ENCODE measurements around the gene PSTPIP1. TPM values are rescaled to one million over a fixed set of nuclear protein-coding genes. Genes with fewer than 3 reads are reported as not detected.

Gene PSTPIP1
- polyA plus RNA-seq, 1 donor: 2.7 TPM

DNA sequence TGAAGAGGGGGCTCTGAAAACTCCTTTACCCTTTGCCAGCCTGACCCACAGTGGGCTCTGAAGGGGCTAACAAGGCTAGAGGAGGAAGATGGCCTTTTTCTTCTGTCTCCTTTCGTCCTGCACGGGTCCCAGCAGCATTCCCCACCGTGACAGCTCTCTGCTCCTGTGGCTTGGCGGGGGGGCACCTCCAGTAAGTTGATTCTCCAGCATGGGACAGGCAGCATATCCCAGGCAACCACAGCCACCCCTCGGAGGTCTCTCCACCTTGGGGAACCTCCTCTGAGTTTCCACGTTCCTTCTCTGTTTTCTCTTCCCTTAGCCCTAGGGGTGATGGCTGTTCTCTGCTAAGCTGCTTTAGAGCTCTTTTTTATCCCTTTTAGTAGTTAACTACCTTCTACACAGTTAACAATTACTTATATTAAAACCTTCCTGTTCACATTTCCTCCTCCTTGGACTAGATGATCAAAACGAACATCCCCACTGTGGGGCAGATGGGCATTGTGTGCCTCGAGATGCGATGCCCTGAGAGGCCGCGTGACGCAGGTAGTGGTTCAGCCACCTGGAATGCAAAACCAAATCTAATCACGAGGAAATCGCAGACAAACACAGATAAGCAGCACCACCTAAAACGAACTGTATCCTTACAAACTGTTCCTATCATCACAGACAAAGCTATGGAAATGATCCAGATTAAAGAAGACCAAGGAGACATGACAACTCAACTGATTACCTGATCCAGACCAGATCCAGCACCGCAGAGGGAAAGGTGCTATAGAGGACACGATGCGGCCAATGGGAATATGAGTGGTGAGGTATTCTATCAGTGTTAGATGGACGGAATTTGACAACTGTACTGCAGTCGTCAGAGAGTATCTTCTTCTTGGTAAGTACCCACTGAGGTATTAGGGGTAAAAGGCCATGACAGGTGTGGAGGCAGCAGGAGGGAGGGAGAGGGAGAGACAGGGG is 48.3 kb downstream of the PSTPIP1 start:
- no peak for DNase-seq (ENCODE audit: low read depth)

DNA sequence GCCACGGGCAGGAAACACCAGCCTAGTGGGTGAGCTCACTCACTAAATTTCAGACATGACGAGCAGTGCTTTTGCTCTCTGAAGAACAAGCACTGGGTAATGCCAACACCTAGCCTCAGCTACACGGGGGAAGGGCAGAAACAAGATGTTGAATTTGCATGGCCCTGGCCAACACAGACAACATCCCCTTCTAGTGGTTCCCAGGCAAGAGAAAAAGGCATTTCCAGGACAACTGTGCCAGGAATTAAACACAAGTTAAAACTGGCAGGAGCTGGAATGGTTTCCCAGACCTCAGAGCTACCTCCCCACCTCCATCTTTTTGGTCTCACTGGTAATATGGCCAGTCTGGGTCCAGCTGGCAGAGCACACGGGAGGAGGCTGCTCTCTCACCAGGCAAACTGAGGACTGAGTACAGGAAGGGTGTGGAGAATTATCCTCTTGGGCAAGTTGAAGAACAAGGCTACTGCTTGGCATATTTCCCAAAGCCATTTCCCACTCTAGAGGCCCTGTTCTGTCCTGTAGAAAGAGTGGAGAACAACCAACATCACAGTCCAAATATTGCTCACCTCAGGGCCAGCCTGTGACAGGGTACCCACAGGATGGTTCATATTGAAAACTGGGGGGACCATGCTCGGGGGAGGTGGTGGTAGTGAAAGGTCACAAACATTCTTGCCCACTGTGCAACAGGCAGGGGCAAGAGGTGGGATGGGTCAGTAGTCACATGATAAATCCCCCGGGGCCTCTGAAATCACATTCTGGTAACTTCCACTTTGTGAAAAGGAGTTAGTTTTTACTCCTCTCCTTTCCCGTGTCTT is 49.5 kb downstream of the PSTPIP1 start:
- no peak for DNase-seq (ENCODE audit: low read depth)

DNA sequence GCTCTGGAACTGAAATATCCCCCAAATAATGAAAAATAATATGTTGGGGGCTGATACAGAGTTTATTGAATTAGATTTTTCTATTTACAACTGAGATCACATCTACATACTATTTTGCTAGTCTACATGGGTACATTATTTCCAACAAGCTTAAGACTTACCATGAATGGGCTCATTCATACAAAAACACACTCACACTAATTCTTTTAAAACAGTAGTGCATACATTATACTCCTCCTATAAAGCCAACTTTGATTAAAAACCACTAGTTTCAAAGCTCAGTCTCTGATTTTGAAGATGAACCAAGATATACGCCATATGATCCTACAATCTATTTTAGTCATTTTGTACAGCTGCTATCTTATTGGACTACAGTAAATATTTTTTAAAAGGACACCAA is 51.1 kb downstream of the PSTPIP1 start:
- no peak for DNase-seq (ENCODE audit: low read depth)

DNA sequence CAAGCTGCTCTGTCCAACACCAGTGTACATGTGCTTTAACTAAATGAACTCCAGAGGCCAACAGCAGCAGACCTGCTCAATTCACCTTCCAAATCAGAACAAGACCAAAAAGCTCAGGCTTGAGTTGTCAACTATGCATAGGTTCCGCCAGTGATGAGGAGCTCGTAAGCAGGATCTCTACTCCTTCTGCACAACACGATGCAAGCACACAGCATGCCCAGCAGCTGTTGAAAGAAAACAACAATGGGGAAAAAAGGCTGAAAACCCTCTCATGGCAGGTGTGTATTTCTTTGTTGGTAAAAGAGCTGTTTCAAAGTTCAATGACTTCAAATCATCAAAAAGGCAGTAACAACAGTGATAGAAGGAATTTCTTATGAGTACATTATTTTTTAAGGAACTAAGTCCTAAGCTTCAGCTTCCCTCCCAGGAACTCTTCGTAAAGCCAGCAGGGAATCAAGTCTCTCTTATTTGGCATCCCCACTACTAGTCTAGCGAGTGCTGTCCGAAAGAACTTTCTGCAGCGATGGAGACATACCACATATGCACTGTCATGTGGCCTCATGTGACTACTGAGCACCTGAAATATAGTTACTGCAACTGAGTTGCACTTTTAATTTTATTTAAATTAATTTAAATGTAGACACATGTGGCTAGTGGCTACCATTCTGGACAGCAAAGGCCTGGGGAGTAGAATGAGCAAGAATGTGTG is 51.9 kb downstream of the PSTPIP1 start:
- no peak for DNase-seq (ENCODE audit: low read depth)

DNA sequence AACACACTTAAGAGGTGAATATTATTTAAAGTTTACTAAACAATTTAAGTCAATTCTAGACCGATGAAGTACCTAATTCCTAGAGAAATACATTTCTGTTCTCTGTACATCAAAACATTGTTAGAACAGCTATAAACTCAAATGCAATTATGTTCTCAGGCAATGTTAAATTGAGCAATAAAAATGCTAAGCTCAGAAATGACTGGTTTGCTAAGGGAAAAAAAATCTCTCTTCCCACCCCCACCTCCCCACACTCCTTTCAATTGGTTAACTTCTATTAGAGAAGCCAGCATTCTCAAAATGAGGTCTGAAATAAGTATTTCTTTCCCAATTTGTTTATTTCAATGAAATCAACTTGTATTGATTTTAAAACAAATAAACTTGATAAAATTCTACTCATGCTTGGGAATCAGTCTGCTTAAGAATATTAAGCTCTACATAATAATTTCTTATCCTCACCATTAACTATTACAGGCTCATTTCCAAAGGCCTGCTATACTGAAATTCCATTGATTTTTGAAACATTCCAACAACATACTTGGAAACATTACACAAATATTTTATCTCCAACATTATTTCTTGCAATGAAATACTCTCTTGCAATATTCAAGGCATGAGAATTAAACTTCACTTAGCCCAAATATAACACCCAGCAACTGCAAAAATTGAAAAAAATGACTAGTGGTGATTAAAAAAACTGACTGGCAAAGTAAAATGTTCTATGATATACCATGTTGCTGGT is 53.4 kb downstream of the PSTPIP1 start:
- DNase-seq (ENCODE audit: low read depth): no peak

DNA sequence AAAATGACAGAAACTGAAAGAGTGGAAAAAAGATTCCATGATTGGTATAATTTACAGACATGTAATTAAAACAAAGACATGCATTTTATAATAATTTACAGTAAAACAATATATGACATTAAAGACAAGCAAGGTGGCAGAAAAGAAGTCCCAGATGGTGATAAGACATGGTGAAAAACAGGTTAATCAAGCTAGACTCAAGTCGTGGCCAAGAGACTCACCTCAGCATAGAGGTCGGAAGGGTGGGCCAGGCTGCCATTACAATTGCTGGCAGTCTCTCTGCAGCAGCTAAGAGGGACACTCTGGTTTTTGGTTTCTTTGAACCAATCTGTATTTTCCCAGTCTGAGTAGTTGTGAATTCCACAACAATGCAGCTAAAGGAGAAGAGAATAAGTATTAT is 57.6 kb downstream of the PSTPIP1 start:
- DNase-seq (ENCODE audit: low read depth): no peak

DNA sequence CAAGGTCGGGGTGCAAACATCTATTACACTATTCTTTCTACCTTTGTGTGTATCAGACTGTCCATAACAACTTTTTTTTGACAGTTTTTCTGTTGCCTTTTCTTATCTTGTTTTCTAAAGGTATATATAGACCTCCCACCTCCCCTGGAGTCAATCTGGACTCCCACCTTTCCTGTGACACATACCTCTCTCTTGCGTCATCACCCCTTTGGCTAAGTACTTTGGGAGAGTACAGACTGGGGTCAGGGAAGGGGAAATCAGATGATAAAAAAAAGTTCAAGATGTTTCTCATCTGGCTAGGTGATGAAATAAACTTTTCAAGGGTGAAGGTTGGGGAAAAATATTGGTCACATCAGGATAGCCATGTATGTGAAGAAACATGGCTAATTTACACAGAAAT is 58.8 kb downstream of the PSTPIP1 start:
- DNase-seq (ENCODE audit: low read depth): no peak

DNA sequence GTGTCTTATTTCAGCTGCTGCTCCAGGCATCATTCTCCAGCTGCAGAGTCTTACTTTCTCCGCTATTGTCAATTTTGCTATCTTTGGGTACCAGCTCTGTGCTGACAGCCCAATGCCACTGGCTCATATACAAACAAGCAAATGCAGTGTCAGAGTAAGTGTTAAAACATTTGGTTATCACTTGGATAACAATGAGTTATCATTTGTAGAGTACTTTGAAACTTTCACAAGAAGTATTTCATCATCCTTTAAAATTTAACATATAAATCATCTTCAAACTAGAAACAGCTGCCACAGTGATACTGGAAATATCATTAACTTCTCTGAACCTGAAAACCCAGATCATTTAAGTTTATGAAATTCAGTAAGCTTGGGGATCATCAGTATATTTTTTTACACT is 62.1 kb downstream of the PSTPIP1 start:
- no peak for DNase-seq (ENCODE audit: low read depth)

DNA sequence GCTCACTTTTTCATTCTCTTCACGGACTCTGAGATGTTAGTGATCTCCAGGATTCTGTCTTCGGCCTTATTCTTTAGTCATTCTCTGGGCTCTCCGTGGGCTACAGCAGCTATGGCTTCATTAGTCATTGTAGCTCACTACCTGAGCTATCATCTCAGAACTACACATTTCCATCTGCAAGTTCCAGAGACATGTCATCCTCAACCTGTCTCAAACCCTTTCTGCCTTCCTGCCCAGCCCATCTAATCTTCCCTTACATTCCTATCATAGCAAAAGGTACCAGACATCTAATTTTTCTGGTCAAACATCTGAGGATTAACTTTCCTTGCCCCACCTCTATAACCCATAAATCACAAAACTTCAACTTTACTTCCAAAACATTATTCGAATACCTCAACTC is 62.8 kb downstream of the PSTPIP1 start:
- DNase-seq (ENCODE audit: low read depth): no peak

DNA sequence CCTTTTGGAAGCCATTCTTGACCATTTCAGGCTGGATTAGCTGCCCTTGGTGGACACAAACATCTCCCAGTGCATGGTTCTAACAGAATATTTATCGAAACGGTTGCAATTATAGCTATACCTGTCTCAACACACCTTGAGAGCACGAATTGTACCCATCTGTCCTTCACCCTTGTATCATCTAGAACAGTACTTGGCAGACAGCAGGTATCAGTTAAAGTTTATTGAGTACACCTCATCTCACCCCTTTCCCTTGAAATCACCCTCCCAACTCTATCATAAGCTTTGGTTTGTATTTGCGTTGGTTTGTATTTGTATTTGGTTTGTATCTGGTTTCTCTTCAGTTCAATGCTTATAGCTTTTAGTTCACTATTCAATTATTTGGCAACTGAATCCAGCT is 63.5 kb downstream of the PSTPIP1 start:
- no peak for DNase-seq (ENCODE audit: low read depth)

DNA sequence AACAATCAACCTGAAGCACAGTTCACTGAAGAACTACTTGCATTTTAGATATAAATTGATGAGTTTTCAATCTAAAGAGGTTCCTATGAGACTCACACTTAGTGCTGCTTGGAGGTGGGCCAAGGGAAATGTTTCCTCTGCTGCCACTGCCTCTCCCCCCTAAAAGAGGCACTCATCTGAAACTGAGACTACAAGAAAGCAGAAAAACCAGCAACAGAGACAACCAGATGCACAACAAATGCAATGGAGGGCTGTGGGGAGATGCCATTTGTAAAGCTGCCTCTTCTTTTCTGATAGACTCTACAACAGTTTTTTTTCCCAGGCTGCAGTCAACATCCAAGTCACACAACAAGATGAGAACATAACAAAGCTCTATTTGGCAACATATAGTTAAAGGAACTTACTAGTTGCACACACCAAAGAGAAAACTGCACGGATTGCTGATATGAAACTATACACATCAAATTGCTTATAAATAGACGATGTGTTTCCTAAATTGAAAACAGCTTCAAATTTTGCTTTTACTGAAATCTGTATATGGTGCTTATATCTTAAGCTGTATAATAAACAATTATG is 64.9 kb downstream of the PSTPIP1 start:
- DNase-seq (ENCODE audit: low read depth): no peak

DNA sequence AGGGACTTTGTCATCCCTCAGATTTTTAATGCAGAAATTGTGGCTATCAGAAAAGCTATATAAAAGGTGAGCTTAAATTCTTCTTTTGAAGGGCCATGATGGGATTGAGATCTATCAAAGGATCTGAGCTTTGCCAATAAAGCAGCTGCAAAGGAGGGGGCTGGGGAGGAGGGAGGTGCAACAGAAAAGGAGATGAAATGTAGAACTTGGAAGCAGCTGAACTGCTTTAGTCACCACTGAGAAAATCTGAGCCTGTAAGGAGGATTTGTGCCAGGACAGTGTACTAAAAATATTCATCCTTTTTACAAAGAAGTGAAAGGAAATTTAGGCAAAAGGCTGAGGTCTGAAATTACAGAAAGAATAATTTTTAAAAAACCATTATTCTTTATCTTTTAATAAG is 65.6 kb downstream of the PSTPIP1 start:
- peak; percentile 49 for DNase-seq (ENCODE audit: low read depth)

DNA sequence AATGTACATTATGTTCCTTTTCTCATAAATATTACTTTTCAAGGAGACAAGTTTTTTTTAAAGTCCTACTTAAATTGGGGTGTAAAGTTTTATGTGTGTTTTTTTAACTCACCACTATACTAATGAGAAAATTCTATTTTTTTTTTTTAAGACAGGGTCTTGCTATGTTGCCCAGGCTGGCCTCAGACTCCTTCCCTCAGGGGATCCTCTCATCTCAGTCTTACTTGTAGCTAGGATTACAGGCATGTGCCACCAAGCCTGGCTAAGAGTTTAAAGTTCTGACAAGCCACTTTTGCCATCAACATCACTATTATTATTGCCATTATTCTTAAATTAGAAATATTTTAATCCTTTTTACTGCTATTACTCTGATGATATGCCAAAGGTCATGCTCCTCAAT is 68.3 kb downstream of the PSTPIP1 start:
- no peak for DNase-seq (ENCODE audit: low read depth)

DNA sequence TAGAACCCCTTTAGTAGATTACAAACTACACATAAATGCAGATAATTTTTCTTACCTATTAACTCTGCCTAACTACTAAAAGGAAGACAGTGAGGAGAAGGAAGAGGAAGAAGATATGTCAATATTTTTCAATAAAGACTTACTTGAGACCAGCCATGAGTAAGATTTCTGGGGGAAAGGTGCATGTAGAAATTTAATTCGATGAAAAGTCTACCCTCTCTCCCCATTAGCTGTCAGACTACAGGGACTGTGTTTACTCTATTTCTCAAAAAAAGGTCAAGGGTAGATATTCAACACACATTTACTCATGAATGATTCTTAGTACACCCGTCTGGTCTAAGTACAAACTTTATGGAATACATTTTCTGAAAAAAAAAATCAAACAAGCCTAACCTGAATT is 69.1 kb downstream of the PSTPIP1 start:
- no peak for DNase-seq (ENCODE audit: low read depth)

DNA sequence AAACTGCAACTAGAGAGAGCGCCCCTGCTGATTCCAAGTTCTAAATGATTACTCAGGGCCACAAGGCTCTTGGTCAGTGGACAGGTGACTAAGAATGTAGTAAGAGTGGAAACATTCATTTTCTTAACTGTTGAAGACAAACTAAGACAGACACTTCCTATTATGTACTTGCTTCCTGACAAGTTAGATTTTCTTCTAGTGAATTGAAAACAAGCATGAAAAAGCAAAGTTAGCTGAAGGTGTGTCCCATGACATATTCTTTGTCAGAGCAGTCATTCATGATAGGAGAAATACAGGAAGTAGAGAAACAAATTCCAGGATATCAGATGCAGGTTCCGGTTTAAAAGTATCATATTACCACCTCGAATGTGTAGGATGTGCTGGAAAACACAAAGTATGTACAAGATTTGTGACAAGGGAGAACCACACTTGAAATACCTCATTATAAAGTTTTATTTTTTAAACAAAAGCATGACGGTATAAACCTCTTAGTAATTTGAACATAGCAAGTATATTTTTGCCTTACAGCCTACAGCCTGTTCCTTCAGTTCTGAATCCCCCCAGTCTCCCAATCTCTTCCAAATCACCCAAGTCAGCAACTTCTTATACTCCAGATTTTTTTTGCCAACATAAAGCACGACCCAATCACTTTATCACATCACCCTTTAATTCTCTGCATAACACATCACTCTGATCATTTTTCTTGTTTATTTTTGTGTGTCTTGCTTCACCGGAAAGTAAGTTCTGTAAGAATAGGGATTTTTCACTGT is 69.8 kb downstream of the PSTPIP1 start:
- DNase-seq (ENCODE audit: low read depth): no peak

DNA sequence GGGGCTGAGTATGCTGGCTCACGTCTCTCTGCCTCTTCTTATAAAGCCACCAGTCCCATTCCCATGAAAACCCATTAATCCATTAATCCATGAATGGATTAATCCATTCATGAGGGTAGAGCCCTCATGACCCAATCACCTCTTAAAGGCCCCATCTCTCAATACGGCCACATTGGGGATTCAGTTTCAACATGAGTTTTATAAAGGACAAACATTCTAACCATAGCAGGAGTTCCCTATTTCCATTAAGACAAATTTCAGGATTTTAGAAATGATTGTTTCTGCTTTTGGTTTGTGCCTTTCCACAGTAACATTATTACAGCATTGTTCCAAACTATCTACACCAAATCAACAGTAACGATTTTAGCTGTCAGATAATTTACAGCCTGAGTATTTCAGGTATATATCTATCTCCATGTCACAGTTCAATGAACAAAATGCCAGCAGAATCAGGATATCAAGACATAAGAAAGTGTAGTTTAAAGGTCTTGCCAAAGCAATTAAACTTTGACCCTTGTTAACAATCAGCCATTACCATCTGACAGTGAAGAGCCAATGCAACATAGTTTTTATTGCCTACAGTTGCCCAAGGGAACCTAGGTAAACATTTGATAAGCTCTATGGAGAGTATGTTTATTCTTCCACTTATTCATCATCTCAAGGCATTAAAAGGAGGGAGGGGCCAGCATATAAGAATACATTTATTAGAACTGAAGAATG is 72.2 kb downstream of the PSTPIP1 start:
- no peak for DNase-seq (ENCODE audit: low read depth)

DNA sequence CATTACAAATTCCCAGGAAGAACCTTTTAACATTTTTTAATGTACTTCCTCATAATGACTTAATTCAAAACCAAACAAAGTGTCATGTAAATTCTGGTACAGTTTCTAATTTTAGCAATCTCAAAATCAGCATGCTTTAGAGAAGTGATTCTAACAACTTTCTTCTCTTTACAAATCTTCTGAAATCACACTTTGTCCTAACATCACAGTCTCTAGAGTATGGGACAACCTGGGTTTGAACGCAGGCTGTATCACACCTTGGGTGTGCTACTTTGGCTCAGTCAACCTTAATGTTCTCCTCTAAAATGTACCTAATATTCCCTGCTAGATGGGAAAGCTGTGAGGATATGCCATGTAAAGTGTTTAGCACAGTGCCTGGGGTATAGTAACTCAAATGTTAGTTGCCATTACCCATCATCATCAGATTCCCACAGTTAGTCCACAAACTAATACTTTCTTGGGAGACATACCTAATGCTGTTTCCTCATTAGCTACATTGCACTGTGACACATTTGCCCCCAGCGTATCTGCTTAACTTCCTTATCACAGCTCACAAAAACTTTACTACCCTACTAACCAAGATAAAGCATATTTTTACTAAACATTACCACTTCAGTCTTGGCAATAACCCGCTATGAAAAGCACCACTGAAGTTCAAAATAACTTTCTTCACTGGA is 72.9 kb downstream of the PSTPIP1 start:
- DNase-seq (ENCODE audit: low read depth): no peak

DNA sequence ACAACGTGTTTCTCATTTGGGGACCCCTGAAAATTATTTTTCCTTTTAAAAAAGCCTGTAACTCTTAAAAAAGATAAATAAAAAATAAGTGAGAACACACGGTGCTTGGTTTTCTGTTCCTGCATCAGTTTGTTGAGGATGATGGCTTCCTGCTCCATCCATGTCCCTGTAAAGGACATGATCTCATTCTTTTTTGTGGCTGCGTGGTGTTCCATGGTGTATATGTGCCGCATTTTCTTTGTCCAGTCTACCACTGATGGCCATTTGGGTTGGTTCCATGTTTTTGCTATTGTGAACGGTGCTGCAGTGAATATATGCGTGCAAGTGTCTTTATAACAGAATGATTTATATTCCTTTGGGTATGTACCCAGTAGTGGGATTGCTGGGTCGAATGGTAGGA is 73.7 kb downstream of the PSTPIP1 start:
- DNase-seq (ENCODE audit: low read depth): no peak

DNA sequence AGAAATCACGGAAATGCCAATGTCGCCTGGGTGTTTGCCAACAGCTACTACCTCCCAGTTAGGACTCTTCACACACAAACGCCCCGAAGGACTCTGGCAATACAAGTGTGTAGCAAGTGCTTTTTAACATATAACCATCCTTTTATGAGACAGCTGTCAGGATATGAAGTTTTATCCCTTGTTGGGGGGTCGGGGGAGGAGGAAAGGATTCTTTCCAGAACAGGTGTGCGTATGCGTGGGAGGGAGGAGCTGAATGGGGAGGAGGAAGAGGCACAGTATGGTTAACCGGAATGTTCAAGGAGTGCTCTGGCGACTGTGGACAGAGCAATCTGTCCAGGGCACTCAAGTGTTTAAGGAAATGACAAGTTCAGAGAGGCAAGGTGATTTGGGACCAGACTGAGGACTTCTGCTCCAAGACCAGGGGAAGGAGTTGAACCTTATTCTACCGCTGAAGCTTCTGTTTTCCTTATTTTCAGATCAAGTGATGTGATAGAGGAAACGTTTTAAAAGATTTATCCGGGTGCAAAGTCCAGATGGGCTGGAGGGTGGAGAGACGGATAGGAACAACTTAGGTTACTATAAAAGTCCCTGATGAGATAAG is 74.7 kb downstream of the PSTPIP1 start:
- DNase-seq (ENCODE audit: low read depth): no peak

Measured in forelimb muscle (tissue), 1 donor.